ENCODE data around the gene DNAH14. TPM values are rescaled to one million over a fixed set of nuclear protein-coding genes. Genes with fewer than 3 reads are reported as not detected.
"Not testable (repeated sequence)": the region's sequence is repeated elsewhere in the genome, so short reads cannot be mapped to it uniquely, and the experiment has no call there.

DNAH14 gene
- total and polyA plus RNA-seq, 9 of the 15 experiments (the other 6 are each of a cell fraction or from before 2014, with no cell fraction given), result 58.4 to 142 (median 98.4) TPM

- H3K27me3 ChIP-seq (ENCODE audit: control insufficient read depth in 2 of 2, insufficient read depth in 2 of 2, low read length in 2 of 2); H3K9me1 ChIP-seq (ENCODE audit: control insufficient read depth, insufficient read depth, low read length); H3K9ac ChIP-seq (ENCODE audit: insufficient read depth in 1 of 2, low read depth in 2 of 2, low read length in 2 of 2); in situ Hi-C loops (cut with MboI); POLR2A ChIA-PET; H3K4me1 ChIP-seq (replicated peaks in 1 of 2; ENCODE audit: control insufficient read depth in 2 of 2, insufficient read depth in 2 of 2, low read length in 2 of 2); FAIRE-seq; ATAC-seq; H3K27ac ChIP-seq (ENCODE audit: extremely low read depth, low read depth, low read length); H2AFZ ChIP-seq (ENCODE audit: low read depth, low read length); H3K4me3 ChIP-seq; CTCF ChIA-PET (ENCODE audit: low intra/inter-chr PET ratio); H3K4me2 ChIP-seq (ENCODE audit: insufficient read depth, low read length); H3K79me2 ChIP-seq (ENCODE audit: control insufficient read depth, insufficient read depth, low read length); H3K36me3 ChIP-seq (ENCODE audit: control insufficient read depth, insufficient read depth, low read length); H3K9me3 ChIP-seq (replicated peaks; ENCODE audit: control insufficient read depth, insufficient read depth, low read depth, low read length); H4K20me1 ChIP-seq (replicated peaks; ENCODE audit: control insufficient read depth, insufficient read depth, low read length); intact Hi-C loops (cut with micrococcal nuclease); DNase-seq (ENCODE audit: extremely low read depth in 1 of 4, low spot score in 3 of 4); BruUV-seq (replicated peaks): not testable (repeated sequence)
- 9% methylated on average over 5 of the region's 5 CpGs for WGBS (ENCODE audit: insufficient coverage, low coverage, missing lambda C conversion rate)
These were observed 282.4 kb downstream of the DNAH14 start for GRCh38 chr1:225211694-225212442.

DNA sequence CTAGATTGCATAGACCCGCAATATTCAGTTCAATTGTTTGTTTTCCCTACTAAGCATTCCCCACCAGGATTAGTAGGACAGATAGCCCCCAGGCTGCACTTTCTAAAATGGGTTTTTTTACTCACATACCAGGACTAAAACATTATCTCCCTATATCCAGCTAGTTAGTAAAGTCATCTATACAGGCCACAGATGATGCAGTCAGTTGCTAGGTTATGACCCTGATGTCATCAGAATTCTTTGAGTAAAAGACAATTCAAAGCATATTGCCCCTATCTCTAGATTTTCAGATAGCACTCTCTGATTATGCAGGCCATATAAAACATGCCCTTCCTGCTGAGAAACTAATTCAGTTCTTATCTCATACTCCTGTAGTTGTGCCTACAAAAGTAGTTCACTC, 294.8 kb downstream of the DNAH14 start:
- FAIRE-seq (no peak), DNase-seq (ENCODE audit: extremely low read depth in 1 of 4, low spot score in 3 of 4) (no peak), ATAC-seq (no peak)
- Histone ChIP-seq H3K27ac (ENCODE audit: extremely low read depth, low read depth, low read length) (no peak overlapping the region), H3K27me3 (ENCODE audit: control insufficient read depth in 2 of 2, insufficient read depth in 2 of 2, low read length in 2 of 2) (no peaks in the 10 kb centered on the region), H4K20me1 (replicated peaks; ENCODE audit: control insufficient read depth, insufficient read depth, low read length) (no peaks in the 10 kb centered on the region), H3K9me1 (ENCODE audit: control insufficient read depth, insufficient read depth, low read length) (no peaks in the 10 kb centered on the region), H2AFZ (ENCODE audit: low read depth, low read length) (no peak overlapping the region), H3K4me2 (ENCODE audit: insufficient read depth, low read length) (no peak overlapping the region), H3K79me2 (ENCODE audit: control insufficient read depth, insufficient read depth, low read length) (no peaks in the 10 kb centered on the region), H3K4me1 (replicated peaks in 1 of 2; ENCODE audit: control insufficient read depth in 2 of 2, insufficient read depth in 2 of 2, low read length in 2 of 2) (no peaks in the 10 kb centered on the region), H3K9me3 (replicated peaks; ENCODE audit: control insufficient read depth, insufficient read depth, low read depth, low read length) (no peaks in the 10 kb centered on the region), H3K4me3 (no peak overlapping the region), H3K36me3 (ENCODE audit: control insufficient read depth, insufficient read depth, low read length) (no peaks in the 10 kb centered on the region), H3K9ac (ENCODE audit: insufficient read depth in 1 of 2, low read depth in 2 of 2, low read length in 2 of 2) (no peak overlapping the region)
- in situ Hi-C loops (cut with MboI), result no loop called here
- 0% methylated on average over 1 of the region's 1 CpG for WGBS (ENCODE audit: insufficient coverage, low coverage, missing lambda C conversion rate)
- intact Hi-C loops (cut with micrococcal nuclease), result no loop called here
- TF ChIP-seq KAT7 (CRISPR knock-in tag; IDR thresholded peaks at IDR 0.05; ENCODE audit: borderline replicate concordance) (no peak), TEAD4 (IDR thresholded peaks at IDR 0.05; ENCODE audit: low read length) (no peak), TEAD4 (CRISPR knock-in tag; IDR thresholded peaks at IDR 0.05; ENCODE audit: borderline replicate concordance) (no peak), KDM1A (IDR thresholded peaks at IDR 0.05) (no peak), SMARCA4 (IDR thresholded peaks at IDR 0.05) (no peak), CCAR2 (IDR thresholded peaks at IDR 0.05; ENCODE audit: low read depth, low read length) (no peak), NFYB (IDR thresholded peaks at IDR 0.05; ENCODE audit: extremely low read depth, insufficient read length) (no peak), OTX1 (CRISPR knock-in tag; IDR thresholded peaks at IDR 0.05) (no peak), EGR1 (conservative IDR thresholded peaks at IDR 0.05) (no peak)
- TF ChIP-seq, protein P1, sequence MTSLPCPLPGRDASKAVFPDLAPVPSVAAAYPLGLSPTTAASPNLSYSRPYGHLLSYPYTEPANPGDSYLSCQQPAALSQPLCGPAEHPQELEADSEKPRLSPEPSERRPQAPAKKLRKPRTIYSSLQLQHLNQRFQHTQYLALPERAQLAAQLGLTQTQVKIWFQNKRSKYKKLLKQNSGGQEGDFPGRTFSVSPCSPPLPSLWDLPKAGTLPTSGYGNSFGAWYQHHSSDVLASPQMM (CRISPR knock-in tag; IDR thresholded peaks at IDR 0.05), result no peak
- ChIA-PET POLR2A (no interaction called here), CTCF (ENCODE audit: low intra/inter-chr PET ratio) (no interaction called here)
- BruUV-seq (replicated peaks), result no TSS peak

Data from K562 (cell line).